Mammary epithelial cell (primary cell): ENCODE measurements around the gene C1orf21.

ENCODE experiments used
- CTCF ChIP-seq, 2 donors: IDR thresholded peaks in 1 of 2; conservative IDR thresholded peaks in 1 of 2; 2 replicates each; pipeline ENCODE4 v1.5.1; 2011 to 2012; ENCODE audit warnings: inconsistent platforms in 2 of 2, low read length in 2 of 2, mild to moderate bottlenecking in 2 of 2, control low read depth in 1 of 2, low read depth in 1 of 2; ENCODE audit not compliant: insufficient read depth in 1 of 2; ENCODE audit errors: extremely low read depth in 1 of 2
- EZH2 ChIP-seq: IDR thresholded peaks from 2 replicates; pipeline ENCODE4 v1.6.1; 2012; ENCODE audit warnings: low read length, inconsistent platforms, borderline replicate concordance

- TF ChIP-seq CTCF (conservative IDR thresholded peaks at IDR 0.05 in 1 of 2, IDR thresholded peaks at IDR 0.05 in 1 of 2; ENCODE audit: extremely low read depth in 1 of 2, insufficient read depth in 1 of 2, low read depth in 1 of 2, low read length in 2 of 2) = no peak
- no peak for TF ChIP-seq EZH2
These were observed 5.2 kb downstream of the C1orf21 start for GRCh38 chr1:184392067-184392466.
